NT2/D1 (cell line): ENCODE results near the gene EPB42.

Experiments used
- SUZ12 ChIP-seq: IDR thresholded peaks from 2 replicates; pipeline ENCODE4 v1.6.1; 2011; ENCODE audit not compliant: insufficient read length, insufficient read depth; ENCODE audit errors: extremely low read depth
- YY1 ChIP-seq: IDR thresholded peaks from 2 replicates; pipeline ENCODE4 v1.6.1; 2011; ENCODE audit not compliant: insufficient read length, insufficient read depth
- ZNF274 ChIP-seq: IDR thresholded peaks from 2 replicates; pipeline ENCODE4 v1.6.1; 2011; ENCODE audit warnings: mild to moderate bottlenecking, low read depth, low read length

DNA sequence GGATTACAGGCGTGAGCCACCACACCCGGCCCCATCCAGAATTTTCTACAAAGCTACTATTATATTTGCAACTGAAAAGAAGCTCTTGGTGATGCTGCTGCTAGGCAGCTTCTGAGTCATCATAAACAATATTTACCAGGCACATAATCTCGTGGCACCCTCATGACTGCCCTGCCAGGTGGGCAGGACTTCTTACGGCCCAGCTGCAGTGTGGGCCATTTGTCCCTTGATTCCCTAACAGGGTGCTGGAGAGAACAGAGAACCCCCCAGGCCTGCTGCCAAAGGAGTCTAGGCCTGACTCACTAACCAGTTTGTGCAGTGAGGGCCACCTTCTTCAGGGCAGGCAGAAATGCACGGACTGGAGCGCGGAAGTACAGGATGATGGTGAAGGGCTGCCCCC is 4.9 kb downstream of the EPB42 start:
- TF ChIP-seq ZNF274 (no peak), YY1 (no peak), SUZ12 (no peak)
